Mononuclear cell (primary cell): ENCODE results near the gene HOXD10. TPM values are rescaled to one million over a fixed set of nuclear protein-coding genes. Genes with fewer than 3 reads are reported as not detected.

Source experiments
- H3K27me3 ChIP-seq: 2 replicates; pipeline ENCODE4 v1.6.0; 2011; ENCODE audit warnings: low read length, control low read depth; ENCODE audit not compliant: insufficient read depth
- H3K4me1 ChIP-seq: 2 replicates; pipeline ENCODE4 v1.5.1; 2011; ENCODE audit warnings: mild to moderate bottlenecking, low read length, control low read depth; ENCODE audit not compliant: insufficient read depth
- H3K4me3 ChIP-seq: 2 replicates; pipeline ENCODE4 v1.5.1; 2011; ENCODE audit warnings: mild to moderate bottlenecking, low read length, moderate library complexity
- H3K9me3 ChIP-seq: 2 replicates; pipeline ENCODE4 v1.5.1; 2011; ENCODE audit warnings: low read depth, mild to moderate bottlenecking, control low read depth, low read length
- total RNA-seq: library from RNA; depleted of rRNA; stranded (reverse); fragments of >200 nt; gene quantifications from one replicate; pipeline ENCODE4 v1.2.3, GENCODE V29; 2012

Gene HOXD10
- not detected for total RNA-seq

DNA sequence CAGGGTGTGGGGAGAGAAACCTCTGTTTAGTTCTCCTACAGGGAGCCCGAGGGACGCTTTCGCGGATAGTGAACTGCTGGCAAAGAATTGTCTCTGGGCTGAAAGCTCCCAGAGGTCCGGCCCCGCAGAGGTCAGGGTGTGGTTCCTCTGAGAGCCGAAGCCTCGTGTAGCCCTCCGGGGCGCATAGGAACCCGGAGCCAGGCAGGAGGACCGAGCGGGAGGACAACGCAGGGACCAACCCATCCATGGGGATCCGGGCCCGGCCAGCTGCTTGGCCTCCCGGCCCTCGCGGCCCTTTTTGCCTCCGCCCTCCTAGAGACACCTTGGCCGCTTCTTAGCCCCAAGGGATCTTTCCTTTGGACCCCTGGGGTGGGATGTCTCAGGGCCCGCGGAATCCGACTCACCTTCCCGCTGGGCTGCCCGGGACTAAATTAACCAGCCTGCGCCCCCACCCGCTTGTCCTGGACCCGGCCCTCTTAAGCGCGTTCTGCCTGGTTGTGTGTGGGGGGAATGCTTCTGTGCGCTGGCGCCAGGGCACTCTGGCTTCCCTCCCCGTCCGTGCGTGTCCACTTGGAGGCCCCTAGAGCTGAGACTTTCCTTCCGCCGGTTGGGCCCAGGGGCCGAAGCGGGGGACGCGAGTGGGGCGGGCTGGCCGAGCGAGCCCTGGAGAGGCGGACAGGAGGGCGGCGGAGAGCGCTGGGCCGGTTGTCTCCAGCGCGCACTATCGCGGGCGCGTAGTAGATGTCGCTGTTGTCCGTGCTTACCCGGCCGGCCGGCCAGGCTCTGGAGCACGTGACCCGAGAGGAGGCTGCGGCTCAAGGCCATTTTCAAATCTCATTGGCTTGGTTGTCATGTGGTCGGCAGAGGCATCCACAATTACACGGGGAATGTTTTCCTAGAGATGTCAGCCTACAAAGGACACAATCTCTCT lies at the start of gene HOXD10:
Gene HOXD10, plus strand, starts transcription at position 896 of the 931 bp plus-strand sequence. CDS start 56 bp downstream, outside the sequence.
- H3K4me3 ChIP-seq, result no peak within 1 kb of the TSS
- H3K4me1 ChIP-seq, result no peaks in the 10 kb centered on the region
- no peaks in the 10 kb centered on the region for H3K9me3 ChIP-seq
- H3K27me3 ChIP-seq, result peaks cover 99% of the 10 kb centered on the region

DNA sequence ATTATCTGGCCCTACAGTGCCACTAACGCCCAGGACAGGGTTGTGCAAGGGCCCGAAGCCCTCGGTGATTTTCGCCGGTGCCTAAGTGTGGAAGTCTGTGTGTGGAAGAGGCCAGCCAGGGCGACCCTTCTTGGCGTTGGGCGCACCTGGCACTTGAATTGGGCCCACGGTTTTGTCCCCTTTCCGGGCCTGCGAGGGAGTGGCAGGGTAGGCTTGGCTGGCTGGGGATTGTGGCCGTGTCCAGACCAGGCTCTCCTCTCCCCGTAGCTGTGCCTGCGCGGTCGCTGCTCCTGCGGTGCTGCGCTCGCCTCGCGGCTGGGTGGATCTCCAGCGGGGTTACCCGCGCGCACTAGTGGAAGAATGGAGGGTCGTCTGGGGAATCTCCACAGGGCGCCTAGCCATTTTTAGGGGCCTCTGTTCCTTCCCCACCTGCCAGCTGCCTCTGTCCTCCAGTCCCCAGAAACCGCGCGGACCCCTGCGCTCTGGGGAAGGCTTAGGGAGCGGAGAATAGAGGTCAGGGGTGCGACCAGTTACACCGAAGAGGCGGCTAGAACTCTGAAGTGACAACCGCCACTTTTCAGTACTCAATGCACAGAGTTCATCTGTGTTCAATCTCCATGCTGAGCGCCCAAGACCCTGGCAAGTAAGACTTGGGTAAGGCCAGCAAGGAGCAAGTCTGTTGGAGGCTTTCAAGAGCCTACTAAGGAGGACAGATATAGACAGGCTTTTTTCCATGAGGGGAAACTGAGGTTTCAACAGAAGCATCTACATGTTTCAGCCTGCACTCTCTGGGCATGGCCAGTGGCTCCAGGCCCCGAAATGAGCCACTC lies 48.8 kb upstream of the HOXD10 start:
- Histone ChIP-seq H3K4me1 (no peaks in the 10 kb centered on the region), H3K27me3 (peaks cover 98% of the 10 kb centered on the region), H3K9me3 (no peaks in the 10 kb centered on the region), H3K4me3 (no peak overlapping the region)

DNA sequence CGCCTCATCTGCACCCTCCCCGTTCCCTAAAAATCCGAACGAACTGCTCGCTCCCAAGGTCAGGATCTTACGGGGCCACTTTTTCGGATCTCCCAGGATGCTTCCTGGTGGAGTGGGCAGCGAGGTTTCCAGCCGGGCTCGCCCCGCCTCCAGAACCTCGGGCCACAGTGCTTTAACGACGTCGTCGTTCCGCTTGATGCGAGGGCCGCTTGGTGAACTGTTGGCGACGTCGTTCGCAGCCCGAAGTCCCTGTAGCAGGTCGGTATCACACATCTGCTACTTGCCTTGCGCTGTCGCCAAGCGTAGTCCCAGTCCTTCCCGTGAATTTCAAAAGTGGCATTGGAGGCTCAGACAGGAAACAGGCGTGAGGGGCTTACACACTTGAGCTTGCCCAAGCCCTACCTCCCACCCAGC lies 48.2 kb upstream of the HOXD10 start:
- Histone ChIP-seq H3K4me3 (no peak overlapping the region), H3K4me1 (no peaks in the 10 kb centered on the region), H3K27me3 (peaks cover 98% of the 10 kb centered on the region), H3K9me3 (no peaks in the 10 kb centered on the region)

DNA sequence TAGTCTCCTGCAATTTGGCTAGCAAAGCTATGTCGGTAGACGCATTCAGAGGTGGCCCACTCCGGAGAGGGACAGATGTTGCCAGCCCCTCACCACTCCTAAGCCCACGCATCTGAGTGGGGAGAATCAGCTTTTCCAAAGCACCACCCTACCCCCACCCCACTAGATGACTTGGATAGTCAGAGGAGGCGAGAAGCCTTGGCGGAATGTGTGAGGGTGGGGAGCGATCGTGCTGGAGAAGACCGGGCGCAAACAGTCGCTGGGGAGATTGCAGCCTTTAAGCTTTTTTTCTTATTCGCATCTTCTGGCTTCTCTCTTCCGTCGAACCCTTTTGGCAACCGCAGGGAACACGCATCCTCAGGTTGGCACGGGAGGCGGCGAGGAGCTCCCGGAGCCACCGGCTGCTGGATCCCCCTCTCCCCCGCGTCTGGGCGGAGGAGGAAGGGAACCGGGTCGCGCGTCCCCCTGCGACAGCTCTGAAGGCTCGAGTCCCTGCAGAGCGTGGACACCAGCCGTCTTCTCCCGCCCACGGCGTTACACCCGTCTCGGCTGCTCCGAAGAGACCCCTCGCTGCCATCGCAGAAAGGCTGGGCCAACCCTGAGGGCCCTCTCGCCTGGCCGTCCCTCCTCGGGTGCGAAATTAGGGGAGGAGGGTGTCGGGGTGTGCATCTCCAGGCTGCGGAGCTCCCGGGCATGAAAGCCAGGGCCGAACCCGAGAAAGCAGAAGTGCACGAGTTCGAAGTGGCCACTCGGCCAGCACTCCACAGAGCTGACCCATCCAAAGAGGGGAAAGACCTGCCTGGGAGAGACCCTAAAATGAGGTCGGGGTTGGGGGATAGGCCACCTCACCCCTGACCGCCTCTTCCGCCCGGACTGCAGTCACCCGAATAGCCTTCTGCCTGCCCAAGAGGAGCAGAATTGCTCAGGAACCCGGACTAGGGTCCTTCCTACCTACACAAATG lies 45.0 kb upstream of the HOXD10 start:
- Histone ChIP-seq H3K4me1 (no peaks in the 10 kb centered on the region), H3K27me3 (peaks cover 99% of the 10 kb centered on the region), H3K4me3 (no peak overlapping the region), H3K9me3 (no peaks in the 10 kb centered on the region)

DNA sequence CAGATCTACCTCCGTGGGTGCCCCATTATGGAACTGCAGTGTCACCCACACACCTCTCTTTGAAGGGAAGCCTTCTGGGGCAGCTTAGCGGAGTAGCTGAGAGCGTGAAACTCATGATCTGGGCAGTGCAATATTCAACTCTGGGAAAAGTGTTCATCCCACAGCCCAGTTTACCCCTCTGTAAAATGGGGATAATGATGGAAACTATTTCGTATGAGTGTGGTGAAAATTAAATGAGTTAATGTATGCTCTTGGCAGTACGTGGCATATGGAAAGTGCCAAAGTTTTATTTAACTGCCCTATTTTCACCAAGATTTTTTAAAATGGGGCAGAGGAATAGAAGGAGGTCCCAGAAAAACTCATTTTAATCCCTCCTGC lies 44.3 kb upstream of the HOXD10 start:
- H3K9me3 ChIP-seq, result no peaks in the 10 kb centered on the region
- H3K27me3 ChIP-seq, result peaks cover 99% of the 10 kb centered on the region
- no peaks in the 10 kb centered on the region for H3K4me1 ChIP-seq
- no peak overlapping the region for H3K4me3 ChIP-seq

DNA sequence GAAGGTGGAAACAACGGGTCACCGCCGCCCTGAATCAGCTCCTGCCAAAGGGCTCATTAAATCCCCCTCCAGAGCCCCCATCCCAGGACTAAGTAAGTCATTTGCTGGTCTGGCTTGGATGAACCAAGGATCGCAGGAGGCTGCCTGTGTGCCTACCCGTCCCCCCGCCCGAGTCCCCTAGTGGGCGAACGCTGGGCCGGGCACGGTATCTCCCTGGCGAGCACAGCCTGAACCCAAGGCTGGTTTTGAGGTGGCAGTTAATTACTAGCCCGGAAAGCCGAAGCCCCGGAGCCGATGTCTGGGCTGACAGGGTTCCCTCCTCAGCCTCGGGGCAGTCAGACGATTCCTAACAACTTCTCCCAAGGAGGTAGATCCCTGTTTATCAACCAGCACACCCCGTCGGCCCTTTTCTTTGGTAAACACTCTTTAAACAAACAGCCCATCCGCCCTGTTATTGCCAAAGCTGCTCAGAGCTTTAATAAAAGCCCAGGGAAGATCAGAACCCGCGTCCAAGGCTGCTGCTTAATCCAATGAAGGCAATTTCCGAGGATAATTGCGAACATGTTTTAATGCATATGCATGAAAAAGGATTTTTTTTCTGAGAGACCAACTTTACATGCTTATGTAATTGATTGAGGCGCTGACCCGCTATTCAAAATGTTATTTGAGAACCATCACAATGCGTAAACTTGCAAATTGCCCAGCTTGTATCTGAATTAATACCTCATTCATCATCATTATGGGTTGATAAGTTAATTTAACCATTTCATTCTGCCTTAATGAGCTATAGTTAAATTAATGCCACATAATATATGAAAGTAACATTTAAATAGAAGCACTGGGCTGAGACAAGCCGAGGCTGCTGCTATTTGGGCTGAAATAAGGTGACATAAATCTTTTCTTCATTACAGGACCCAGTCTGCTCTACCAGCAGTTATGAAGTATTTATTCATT lies 43.4 kb upstream of the HOXD10 start:
- peaks cover 99% of the 10 kb centered on the region for H3K27me3 ChIP-seq
- no peaks in the 10 kb centered on the region for H3K9me3 ChIP-seq
- no peaks in the 10 kb centered on the region for H3K4me1 ChIP-seq
- H3K4me3 ChIP-seq, result no peak overlapping the region

DNA sequence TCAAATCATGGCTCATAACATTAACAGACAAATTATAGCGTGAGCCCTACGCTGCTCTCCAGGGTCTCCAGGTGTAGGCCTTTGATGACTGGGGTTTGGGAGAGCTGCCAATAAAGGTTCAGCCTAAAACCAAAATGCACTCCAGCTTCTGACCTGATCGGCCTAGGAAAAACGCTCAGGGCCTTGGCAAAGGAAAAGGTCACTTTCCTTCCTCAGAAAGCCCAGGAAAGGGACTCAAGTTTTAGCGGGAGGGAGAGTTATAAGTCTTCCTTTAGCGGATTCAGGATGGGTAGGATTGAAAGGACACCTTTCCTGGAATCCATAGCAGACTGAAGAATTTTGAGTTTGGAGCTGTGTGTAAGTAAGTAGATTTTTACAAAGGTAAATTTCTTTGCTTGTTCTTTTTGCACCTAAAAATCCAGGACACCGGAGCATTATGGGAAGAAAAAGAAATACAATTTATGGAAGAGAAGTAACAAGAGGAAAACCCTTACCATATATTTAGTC lies 41.6 kb upstream of the HOXD10 start:
- no peak overlapping the region for H3K4me3 ChIP-seq
- peaks cover 5% of the 10 kb centered on the region for H3K4me1 ChIP-seq
- H3K9me3 ChIP-seq, result no peaks in the 10 kb centered on the region
- peaks cover 98% of the 10 kb centered on the region for H3K27me3 ChIP-seq

DNA sequence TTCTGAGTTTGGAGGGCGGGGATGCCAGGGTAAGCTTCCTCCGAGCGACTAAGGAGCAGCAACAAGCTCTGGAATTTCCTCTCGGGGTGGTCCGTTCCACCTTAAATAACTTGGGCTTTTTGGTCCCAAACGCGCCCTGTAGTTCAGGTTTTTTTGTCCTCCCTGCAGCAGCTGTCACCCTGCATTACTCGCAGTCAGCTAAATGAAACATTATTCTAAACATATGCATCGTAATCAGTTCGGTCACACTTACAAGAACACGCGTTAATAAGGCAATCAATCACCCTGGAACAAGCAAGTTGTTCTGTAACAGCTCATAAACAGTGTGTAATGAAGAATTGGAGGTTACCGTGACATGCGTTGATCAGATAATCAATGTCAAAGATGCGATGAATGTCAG lies 41.1 kb upstream of the HOXD10 start:
- Histone ChIP-seq H3K9me3 (no peaks in the 10 kb centered on the region), H3K27me3 (peaks cover 95% of the 10 kb centered on the region), H3K4me3 (no peak overlapping the region)

DNA sequence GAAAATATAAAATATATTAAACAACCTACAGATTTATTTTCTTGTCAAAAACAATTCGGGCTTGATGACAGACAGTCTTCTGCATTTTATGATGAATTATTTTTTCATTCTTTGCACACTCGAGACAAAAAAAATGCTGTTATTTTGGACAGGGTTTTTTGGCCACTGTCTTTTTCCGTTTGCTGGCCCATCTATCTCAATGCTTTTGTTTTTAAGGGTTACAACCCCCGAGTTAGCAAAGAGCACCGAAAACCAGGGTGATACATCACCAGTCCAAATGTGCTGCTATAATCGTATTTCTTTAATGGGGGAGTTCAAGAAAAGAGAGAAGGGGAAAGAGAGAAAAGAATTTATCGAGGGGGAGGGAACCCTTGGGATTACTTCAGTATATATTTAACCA lies 40.5 kb upstream of the HOXD10 start:
- Histone ChIP-seq H3K4me1 (peaks cover 8% of the 10 kb centered on the region), H3K4me3 (no peak overlapping the region), H3K27me3 (peaks cover 96% of the 10 kb centered on the region), H3K9me3 (no peaks in the 10 kb centered on the region)

More for the DNA sequence above, 41.1 kb upstream of the HOXD10 start:
- peaks cover 7% of the 10 kb centered on the region for H3K4me1 ChIP-seq

DNA sequence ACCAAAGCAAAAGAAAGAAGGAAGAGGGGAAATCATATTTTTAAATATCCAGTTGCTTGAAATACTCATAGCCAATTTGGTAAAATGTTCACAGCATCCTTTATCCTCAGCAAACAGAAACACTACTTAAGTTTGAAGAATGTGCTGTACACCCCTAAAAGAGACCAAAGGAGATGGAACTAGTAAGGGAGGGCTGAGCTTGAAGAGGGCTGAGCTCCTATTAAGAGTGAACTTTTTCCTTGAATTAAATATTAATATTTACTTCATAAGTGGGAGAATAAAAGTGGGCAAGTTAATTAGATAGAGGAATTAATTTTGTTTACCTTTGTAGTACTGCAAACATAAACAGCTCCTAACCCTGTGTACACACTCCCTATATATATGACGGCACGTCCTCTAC lies 39.8 kb upstream of the HOXD10 start:
- Histone ChIP-seq H3K27me3 (peaks cover 96% of the 10 kb centered on the region), H3K4me3 (no peak overlapping the region), H3K9me3 (no peaks in the 10 kb centered on the region), H3K4me1 (peaks cover 8% of the 10 kb centered on the region)

DNA sequence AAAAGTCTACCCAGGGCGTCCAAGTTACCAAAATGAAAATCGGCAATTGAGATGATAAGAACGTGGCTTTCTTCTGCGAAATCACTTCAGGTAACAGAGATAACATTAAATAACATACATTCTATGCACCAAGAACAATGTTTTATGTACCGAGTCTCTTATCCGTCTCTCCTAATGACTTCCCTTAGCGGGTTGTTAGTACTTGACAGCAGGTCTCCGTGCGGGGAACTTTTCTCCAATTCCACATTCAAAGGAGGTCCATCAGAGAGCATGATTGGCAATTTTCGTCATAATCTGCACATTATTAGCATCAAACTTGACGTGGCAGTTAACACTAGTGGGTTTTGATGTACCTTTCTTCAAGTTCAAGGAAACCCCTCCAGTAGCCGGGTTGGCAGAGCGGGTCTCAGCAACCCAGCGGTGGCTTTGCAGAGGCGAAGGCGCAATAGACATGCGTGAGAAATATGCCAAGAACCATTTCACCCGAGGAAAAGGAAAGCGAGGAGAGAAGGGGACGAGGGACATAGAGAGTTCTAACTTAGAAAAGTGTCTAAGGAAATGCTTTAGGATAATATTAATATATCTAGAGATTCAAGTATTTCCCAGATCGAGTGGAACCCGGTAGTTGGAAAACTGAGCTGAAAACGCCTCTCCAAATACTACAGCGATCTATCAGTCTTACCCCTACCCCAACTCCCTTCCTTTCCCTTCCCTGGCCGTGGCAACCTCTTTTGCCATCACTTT lies 37.9 kb upstream of the HOXD10 start:
- Histone ChIP-seq H3K9me3 (no peaks in the 10 kb centered on the region), H3K4me3 (no peak overlapping the region), H3K4me1 (peaks cover 11% of the 10 kb centered on the region), H3K27me3 (peaks cover 96% of the 10 kb centered on the region)

DNA sequence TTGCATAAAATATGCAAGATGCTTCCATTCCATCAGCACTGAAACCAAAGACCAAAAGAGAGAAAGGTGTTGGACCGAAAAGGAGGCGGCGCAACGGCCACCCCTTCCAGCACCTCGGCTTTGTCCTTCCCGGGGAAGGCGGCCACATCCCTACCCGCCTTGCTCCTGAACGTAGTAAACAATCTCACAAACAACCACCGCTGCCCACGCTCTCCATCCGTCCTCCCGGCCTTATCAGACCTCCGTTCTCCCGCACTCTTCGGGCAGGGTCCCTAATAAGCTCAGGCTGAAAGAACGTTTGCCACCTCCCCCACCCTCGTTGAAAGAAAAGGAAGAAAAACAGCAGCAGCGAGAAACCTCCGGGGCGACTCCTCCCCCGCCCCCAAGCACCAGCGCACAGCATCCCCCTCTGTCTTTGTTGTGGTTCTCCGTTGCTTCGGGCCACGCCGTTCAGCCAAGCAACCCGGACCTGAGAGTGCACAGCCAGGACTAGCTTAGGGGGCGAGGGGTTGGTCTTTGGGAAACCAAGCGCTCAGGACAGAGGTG lies 37.2 kb upstream of the HOXD10 start:
- peaks cover 96% of the 10 kb centered on the region for H3K27me3 ChIP-seq
- no peak overlapping the region for H3K4me3 ChIP-seq
- H3K4me1 ChIP-seq, result peaks cover 11% of the 10 kb centered on the region
- H3K9me3 ChIP-seq, result no peaks in the 10 kb centered on the region
